Measurements from ENCODE around the gene LAMA4.

The LAMA4 gene

GRCh38 chr6:112234601-112235000, 19.8 kb downstream of the LAMA4 start:
- no peak for DNase-seq

- DNase-seq, result no peak
These were observed 20.5 kb downstream of the LAMA4 start for GRCh38 chr6:112233847-112234246.

- no peak for DNase-seq
These were observed 21.5 kb downstream of the LAMA4 start for GRCh38 chr6:112232845-112233256.

- no peak for DNase-seq
These were observed 22.7 kb downstream of the LAMA4 start for GRCh38 chr6:112231594-112232060.

GRCh38 chr6:112231164-112231563, 23.2 kb downstream of the LAMA4 start:
- no peak for DNase-seq

- DNase-seq, result no peak
These were observed 25.7 kb downstream of the LAMA4 start for GRCh38 chr6:112228480-112229332.

- DNase-seq, result no peak
These were observed 26.4 kb downstream of the LAMA4 start for GRCh38 chr6:112227992-112228391.

- no peak for DNase-seq
These were observed 27.0 kb downstream of the LAMA4 start for GRCh38 chr6:112227411-112227810.

- DNase-seq, result no peak
These were observed 28.7 kb downstream of the LAMA4 start for GRCh38 chr6:112225691-112226090.

GRCh38 chr6:112224088-112224487, 30.3 kb downstream of the LAMA4 start:
- DNase-seq, result no peak

- DNase-seq, result no peak
These were observed 31.1 kb downstream of the LAMA4 start for GRCh38 chr6:112223070-112223861.

GRCh38 chr6:112221981-112222852, 32.1 kb downstream of the LAMA4 start:
- no peak for DNase-seq

- no peak for DNase-seq
These were observed 32.8 kb downstream of the LAMA4 start for GRCh38 chr6:112221561-112221960.

GRCh38 chr6:112218563-112218962, 35.8 kb downstream of the LAMA4 start:
- no peak for DNase-seq

GRCh38 chr6:112216662-112217551, 37.5 kb downstream of the LAMA4 start:
- DNase-seq, result no peak

GRCh38 chr6:112215488-112216284, 38.7 kb downstream of the LAMA4 start:
- no peak for DNase-seq

GRCh38 chr6:112214739-112215269, 39.6 kb downstream of the LAMA4 start:
- DNase-seq, result no peak

GRCh38 chr6:112210852-112211251, 43.5 kb downstream of the LAMA4 start:
- DNase-seq, result no peak

- no peak for DNase-seq
These were observed 45.2 kb downstream of the LAMA4 start for GRCh38 chr6:112209131-112209530.

- DNase-seq, result no peak
These were observed 46.6 kb downstream of the LAMA4 start for GRCh38 chr6:112207776-112208175.

GRCh38 chr6:112207131-112207530, 47.2 kb downstream of the LAMA4 start:
- no peak for DNase-seq
